HG03066 (cell line): Measurements from ENCODE around the gene SGK2.

Experiments
- ATAC-seq: cut with Tn5 transposase; IDR thresholded peaks from one replicate; pipeline ENCODE4 v1.9.1; 2021; ENCODE audit warnings: low read depth; ENCODE audit not compliant: unreplicated experiment

Gene SGK2

GRCh38 chr20:43558412-43559146, at the start of gene SGK2:
Gene SGK2 (plus strand): TSS chr20:43559027. CDS start chr20:43566496, 7,469 bp downstream.
- ATAC-seq = no peak

GRCh38 chr20:43511879-43512278, 46.9 kb upstream of the SGK2 start:
- ATAC-seq = no peak

GRCh38 chr20:43513372-43513930, 45.4 kb upstream of the SGK2 start:
- ATAC-seq = no peak

- peak; percentile 82 for ATAC-seq
Observed at GRCh38 chr20:43513931-43514647, 44.7 kb upstream of the SGK2 start.

- ATAC-seq = peak; percentile 12
Observed at GRCh38 chr20:43514648-43514999, 44.2 kb upstream of the SGK2 start.

GRCh38 chr20:43515628-43516027, 43.2 kb upstream of the SGK2 start:
- ATAC-seq = no peak

GRCh38 chr20:43516251-43516824, 42.5 kb upstream of the SGK2 start:
- no peak for ATAC-seq

- no peak for ATAC-seq
Observed at GRCh38 chr20:43520074-43520630, 38.7 kb upstream of the SGK2 start.

GRCh38 chr20:43525021-43525420, 33.8 kb upstream of the SGK2 start:
- ATAC-seq = no peak

GRCh38 chr20:43528258-43528875, 30.5 kb upstream of the SGK2 start:
- ATAC-seq = no peak

GRCh38 chr20:43529051-43529450, 29.8 kb upstream of the SGK2 start:
- no peak for ATAC-seq

- ATAC-seq = no peak
Observed at GRCh38 chr20:43529457-43530153, 29.2 kb upstream of the SGK2 start.

- ATAC-seq = no peak
Observed at GRCh38 chr20:43530321-43531090, 28.3 kb upstream of the SGK2 start.

GRCh38 chr20:43531091-43531443, 27.8 kb upstream of the SGK2 start:
- ATAC-seq = no peak

- ATAC-seq = no peak
Observed at GRCh38 chr20:43532416-43533055, 26.3 kb upstream of the SGK2 start.

- no peak for ATAC-seq
Observed at GRCh38 chr20:43533060-43533459, 25.8 kb upstream of the SGK2 start.

GRCh38 chr20:43534016-43534415, 24.8 kb upstream of the SGK2 start:
- ATAC-seq = no peak

GRCh38 chr20:43534791-43535350, 24.0 kb upstream of the SGK2 start:
- ATAC-seq = no peak
